ENCODE measurements around the gene RPS14.
A peak's percentile ranks its signal among the peaks of the same experiment; 100 is the strongest.
"Not testable (repeated sequence)": the region's sequence is repeated elsewhere in the genome, so short reads cannot be mapped to it uniquely, and the experiment has no call there.

RPS14 gene

DNA sequence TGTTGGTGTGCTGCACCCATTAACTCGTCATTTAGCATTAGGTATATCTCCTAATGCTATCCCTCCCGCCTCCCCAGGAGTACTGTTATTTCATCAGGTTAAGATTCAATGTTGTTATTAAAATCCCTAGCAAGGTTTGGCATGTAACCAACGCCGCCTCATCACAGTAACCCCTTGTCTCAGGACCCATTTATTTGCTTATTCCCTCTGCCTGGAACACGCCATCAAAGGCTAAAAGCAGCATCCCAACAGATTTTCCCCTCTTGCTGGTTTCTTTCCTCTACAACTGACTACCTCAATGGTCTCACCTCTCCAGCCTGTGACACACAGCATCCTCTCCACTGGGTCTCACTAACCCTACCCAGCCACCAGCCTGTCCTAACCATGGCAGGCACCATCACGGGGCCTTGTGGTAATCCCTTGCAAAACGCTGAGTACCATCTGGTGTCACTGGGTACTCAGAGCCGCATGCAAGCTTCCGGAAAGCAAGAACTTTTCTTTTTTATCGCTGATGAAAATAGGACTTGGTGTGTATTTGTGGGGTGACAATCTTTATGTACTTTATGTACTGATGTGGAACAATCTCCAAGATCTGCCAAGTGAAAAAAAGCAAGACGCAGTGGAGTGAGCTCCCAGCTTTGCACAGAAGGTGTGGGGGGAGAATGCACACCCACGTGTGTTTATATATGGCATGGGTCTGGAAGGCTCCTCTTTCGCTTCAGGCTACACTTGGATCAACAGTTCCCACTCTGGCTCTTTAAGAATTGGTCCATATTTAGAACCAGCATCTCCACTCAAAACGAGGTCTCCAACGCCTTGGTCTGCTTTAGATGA is 6.1 kb downstream of the RPS14 start:
- DNase-seq = no peak

- DNase-seq = no peak
Measured at GRCh38 chr5:150442699-150443080, 6.8 kb downstream of the RPS14 start.

- DNase-seq = peak; percentile 43
Measured at GRCh38 chr5:150441813-150442698, 7.5 kb downstream of the RPS14 start.

DNA sequence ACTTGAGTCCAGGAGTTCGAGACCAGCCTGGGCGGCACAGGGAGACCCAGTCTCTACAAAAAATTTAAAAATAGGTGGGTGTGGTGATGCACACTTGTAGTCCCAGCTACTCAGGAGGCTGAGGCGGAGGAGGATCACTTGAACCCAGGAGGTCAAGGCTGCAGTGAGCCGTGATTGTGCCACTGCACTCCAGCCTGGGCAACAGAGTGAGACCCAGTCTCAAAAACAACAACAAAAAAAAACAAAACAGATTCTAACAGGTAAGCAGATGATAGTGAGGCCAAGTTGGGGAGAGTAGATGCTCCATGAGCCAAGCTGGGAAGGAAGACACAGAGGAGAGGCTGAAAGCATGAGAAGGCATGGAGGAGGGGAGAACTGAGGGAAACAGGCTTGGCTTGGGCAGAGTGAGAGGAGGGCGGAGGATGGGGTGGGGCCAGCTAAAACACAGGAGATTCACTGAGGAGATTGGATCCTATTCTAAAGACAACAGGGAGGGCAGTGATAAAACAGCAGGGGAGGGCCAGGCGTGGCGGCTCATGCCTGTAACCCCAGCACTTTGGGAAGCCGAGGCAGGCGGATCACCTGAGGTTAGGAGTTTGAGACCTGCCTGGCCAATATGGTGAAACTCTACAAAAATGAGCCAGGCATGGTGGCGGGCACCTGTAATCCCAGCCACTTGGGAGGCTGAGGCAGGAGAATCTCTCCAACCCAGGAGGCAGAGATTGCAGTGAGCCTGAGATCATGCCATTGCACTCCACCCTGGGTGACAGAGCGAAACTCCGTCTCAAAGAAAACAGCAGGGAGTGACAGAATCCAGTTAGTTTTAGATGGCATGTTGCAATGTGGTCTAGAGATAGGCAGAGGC is 8.4 kb downstream of the RPS14 start:
- peak; percentile 52 for DNase-seq

DNA sequence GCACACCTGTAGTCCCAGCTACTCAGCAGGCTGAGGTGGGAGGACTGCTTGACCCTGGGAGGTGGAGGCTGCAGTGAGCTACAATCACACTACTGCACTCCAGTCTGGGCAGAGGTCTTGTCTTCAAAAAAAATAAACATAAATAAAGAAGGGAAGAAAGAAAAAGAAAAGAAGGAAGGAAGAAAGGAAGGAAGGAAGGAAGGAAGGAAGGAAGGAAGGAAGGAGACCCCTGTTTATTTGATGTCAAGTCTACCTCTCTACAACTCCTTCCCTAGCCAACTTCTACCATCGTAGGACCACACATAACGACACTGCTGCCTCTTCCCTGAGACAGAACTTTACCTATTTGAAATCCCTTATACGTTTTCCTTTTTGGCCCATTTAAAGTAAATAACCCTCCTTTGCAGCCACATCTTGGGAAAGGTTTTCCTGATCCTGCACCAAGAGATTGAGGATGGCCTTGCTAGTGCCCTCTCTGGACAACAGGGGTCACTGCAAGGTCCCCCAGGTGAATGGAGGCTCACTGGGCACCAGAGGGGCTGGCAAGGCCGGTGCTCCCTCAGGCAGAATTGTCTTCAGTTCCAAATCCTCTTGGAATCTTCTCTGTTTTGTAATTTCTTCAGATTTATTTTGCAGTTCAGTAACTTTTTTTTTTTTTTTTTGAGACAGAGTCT is 10.5 kb downstream of the RPS14 start:
- DNase-seq = peak; percentile 58

GRCh38 chr5:150436141-150436680 is 13.3 kb downstream of the RPS14 start:
- DNase-seq = peak; percentile 95

DNA sequence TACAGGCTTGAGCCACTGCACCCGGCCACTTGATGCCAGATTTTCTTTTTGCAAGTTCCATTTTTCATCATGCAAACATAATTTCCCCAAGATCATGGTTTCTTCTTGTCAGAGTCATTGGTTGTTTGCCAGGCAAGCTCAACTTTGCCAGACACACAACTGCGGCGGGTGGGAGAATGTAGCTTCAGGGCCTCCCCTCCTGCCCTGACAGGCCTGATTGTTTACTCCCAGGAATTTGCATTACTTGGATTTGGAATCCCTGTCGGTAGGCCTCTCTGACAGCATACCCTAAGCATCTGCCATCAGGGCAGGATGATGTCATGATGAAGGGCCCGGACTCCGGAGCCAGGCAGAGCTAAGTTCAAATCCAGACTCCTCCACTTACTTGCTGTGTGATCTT is 15.1 kb downstream of the RPS14 start:
- no peak for DNase-seq

- no peak for DNase-seq
Measured at GRCh38 chr5:150431574-150431973, 18.0 kb downstream of the RPS14 start.

DNA sequence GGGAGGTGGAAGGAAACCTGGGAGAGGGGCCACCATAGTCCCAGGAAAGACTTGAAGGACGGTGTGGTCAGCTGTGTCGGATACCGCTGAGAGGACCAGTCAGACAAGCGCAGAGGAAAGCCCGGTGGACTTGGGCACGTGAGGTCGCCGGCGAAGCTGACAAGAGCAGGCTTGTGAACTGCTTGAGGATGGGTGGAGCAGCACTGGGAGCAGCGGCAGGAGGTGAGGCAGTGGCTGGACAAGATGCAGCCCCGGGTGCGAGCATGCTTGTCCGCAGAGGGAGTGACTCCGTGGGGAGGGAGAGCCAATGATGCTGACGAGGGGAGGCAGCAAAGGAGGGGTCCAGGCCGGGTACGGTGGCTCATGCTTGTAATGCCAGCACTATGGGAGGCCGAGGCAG is 18.5 kb downstream of the RPS14 start:
- DNase-seq = no peak

DNA sequence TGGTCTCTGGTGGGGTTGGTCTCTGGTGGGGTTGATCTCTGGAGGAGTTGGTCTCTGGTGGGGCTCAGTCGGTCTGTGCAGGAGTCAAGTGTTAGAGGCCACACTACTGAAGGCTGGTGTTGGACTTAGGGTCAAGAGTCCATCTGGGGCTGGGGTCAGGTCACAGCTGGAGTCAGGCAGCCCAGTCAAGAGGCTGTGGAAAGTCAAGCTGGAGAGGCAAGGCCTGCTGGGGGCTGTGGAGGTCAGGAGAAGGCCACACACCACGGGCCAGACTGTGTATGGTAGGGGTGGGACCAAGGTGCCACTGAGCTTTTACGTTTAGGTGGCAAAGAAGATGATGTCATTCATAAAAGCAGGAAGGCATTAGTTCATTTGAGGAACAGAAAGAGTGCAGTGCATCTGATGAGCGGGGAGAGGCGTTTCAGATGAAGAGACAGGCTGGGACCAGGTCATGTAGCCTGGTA is 20.1 kb downstream of the RPS14 start:
- DNase-seq = no peak

DNA sequence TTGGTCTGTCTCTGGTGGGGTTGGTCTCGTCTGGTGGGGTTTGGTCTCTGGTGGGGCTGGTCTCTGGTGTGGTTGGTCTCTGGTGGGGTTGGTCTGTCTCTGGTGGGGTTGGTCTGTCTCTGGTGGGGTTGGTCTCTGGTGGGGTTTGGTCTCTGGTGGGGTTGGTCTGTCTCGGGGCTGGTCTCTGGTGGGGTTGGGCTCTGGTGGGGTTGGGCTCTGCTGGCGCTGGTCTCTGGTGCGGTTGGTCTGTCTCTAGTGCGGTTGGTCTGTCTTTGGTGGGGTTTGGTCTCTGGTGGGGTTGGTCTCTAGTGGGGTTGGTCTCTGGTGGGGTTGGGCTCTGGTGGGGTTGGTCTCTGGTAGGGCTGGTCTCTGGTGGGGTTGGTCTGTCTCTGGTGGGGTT is 20.6 kb downstream of the RPS14 start:
- DNase-seq = no peak

DNA sequence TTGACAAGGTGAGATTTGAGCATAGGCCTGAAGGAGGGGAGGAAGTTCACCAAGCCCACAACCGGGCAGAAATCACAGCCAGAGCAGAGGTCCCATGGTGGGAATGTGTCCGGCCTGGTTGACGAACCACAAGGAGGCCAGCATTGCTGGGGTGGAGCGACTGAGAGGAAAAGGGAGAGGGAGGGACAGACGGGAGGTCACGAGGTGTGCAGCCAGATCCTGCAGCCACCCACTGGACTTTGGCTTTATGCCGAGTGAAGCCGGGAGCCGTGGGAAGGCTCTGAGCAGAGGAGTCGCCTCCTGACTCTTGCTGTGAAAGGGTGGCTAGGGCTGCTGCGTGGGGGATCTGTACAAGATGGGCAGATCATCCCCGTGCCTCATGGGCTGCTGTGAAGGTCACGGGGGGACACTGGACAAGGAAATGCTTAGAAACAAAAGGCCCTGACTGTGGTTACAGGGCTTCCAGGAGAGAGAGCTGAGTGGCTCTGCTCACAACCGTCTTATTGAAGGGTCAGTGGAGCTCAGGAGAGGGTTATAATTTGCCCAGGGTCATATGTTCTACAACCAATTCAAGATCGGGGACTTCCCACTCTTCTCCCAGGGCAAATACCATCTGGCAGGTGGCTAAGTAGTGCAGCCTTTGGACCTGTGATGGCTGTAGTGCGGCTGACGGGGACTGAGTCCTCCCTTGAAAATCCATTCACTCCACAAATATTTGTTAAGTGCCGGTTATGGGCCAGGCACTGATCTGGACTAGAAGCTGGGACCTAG is 21.2 kb downstream of the RPS14 start:
- DNase-seq = no peak

DNA sequence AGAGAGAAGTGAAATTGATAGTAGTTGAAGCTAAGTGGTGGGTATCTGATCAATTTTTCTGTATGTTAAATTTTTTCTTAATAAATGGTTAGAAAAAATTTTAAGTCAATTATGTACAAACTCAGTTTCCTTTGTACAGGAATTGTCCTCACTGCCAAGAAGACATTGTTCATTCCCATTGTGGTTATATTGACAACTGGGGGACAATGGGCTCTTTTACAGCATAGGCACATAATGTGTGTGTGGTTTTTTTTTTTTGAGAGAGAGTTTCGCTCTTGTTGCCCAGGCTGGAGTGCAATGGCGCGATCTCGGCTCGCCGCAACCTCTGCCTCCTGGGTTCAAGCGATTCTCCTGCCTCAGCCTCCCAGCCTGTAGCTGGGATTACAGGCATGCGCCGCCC is 23.4 kb downstream of the RPS14 start:
- DNase-seq = not testable (repeated sequence)

DNA sequence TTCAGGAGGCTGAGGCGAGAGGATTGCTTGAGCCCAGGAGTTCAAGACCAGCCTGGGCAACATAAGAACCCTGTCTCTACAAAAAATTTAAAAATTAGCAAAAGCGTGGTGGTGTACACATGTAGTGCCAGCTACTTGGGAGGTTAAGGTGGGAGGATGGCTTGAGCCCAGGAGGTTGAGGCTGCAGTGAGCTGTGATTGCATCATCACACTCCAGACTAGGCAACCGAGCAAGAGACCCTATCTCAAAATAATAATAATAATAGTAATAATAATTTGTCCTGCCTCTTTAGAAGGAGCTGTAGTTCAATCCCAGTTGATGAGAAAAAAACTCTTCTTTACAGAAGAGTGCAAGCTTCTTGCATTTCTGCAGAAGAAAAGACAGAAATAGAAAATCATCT is 26.8 kb downstream of the RPS14 start:
- no peak for DNase-seq

GRCh38 chr5:150422075-150422474 is 27.5 kb downstream of the RPS14 start:
- no peak for DNase-seq

- DNase-seq = peak; percentile 44
Measured at GRCh38 chr5:150419630-150420270, 29.8 kb downstream of the RPS14 start.

- DNase-seq = not testable (repeated sequence)
Measured at GRCh38 chr5:150413902-150414790, 35.4 kb downstream of the RPS14 start.

DNA sequence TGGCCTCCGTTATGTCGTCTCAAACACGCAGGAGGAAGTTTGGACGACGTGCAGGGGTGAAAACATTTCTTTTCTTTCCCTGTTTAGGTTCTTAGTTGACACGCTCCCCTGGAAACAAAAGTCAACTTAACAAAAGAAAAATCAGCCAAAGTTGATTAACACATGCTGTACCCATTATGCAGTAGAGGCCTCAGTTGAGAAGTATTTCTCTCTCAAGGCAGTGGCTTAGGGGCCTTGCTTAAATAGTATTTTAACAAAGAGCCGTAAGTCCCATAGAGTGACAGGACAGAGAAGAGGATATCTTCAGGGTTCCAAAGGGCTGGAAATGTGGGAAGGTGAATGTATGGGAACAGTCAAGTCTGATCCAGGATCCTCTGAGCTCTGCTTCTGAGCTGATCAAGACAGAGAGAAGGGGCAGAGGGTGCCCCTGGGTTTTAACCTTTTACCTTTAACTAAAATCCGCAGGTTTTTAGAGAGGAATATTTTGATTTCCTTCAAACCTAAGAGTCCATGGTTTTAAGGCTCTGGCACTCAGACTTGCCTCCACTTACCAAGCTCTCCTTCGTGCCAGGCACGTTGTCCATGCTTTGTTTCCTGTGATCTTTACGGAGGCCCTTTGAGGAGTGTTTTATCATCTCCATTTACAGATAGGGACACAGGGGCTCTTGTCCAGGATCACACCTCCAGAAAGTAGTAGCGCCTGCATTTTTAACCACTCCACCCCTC is 36.2 kb downstream of the RPS14 start:
- no peak for DNase-seq
